ENCODE results near the gene HS3ST6.

- TF ChIP-seq CTCF (IDR thresholded peaks at IDR 0.05 in 2 of 3, conservative IDR thresholded peaks at IDR 0.05 in 1 of 3; ENCODE audit: borderline replicate concordance in 1 of 3, insufficient read depth in 1 of 3, low read depth in 2 of 3, low read length in 2 of 3): no peak
- no peak for TF ChIP-seq SP1 (IDR thresholded peaks at IDR 0.05; ENCODE audit: low read depth)
- TF ChIP-seq YY1 (IDR thresholded peaks at IDR 0.05; ENCODE audit: extremely low read depth, insufficient replicate concordance, low read depth, low read length): no peak
- TF ChIP-seq POLR2A (IDR thresholded peaks at IDR 0.05; ENCODE audit: borderline replicate concordance, extremely low read depth, insufficient read depth, insufficient read length): no peak
- TF ChIP-seq, protein P1, sequence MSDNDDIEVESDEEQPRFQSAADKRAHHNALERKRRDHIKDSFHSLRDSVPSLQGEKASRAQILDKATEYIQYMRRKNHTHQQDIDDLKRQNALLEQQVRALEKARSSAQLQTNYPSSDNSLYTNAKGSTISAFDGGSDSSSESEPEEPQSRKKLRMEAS (IDR thresholded peaks at IDR 0.05): no peak
- no peak for TF ChIP-seq ELF1 (IDR thresholded peaks at IDR 0.05; ENCODE audit: borderline replicate concordance, low read depth)
- TF ChIP-seq CEBPB (IDR thresholded peaks at IDR 0.05; ENCODE audit: low read depth): no peak
- no peak for TF ChIP-seq POLR2AphosphoS5 (IDR thresholded peaks at IDR 0.05; ENCODE audit: low read depth, low read length)
- TF ChIP-seq SIN3A (IDR thresholded peaks at IDR 0.05; ENCODE audit: low read depth): no peak
- TF ChIP-seq, protein P2, sequence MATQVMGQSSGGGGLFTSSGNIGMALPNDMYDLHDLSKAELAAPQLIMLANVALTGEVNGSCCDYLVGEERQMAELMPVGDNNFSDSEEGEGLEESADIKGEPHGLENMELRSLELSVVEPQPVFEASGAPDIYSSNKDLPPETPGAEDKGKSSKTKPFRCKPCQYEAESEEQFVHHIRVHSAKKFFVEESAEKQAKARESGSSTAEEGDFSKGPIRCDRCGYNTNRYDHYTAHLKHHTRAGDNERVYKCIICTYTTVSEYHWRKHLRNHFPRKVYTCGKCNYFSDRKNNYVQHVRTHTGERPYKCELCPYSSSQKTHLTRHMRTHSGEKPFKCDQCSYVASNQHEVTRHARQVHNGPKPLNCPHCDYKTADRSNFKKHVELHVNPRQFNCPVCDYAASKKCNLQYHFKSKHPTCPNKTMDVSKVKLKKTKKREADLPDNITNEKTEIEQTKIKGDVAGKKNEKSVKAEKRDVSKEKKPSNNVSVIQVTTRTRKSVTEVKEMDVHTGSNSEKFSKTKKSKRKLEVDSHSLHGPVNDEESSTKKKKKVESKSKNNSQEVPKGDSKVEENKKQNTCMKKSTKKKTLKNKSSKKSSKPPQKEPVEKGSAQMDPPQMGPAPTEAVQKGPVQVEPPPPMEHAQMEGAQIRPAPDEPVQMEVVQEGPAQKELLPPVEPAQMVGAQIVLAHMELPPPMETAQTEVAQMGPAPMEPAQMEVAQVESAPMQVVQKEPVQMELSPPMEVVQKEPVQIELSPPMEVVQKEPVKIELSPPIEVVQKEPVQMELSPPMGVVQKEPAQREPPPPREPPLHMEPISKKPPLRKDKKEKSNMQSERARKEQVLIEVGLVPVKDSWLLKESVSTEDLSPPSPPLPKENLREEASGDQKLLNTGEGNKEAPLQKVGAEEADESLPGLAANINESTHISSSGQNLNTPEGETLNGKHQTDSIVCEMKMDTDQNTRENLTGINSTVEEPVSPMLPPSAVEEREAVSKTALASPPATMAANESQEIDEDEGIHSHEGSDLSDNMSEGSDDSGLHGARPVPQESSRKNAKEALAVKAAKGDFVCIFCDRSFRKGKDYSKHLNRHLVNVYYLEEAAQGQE (IDR thresholded peaks at IDR 0.05; ENCODE audit: low read depth): no peak
- TF ChIP-seq JUND (IDR thresholded peaks at IDR 0.05): no peak
- TF ChIP-seq EZH2phosphoT487 (IDR thresholded peaks at IDR 0.05; ENCODE audit: borderline replicate concordance): no peak
- TF ChIP-seq ZNF274 (IDR thresholded peaks at IDR 0.05; ENCODE audit: low read depth, low read length): no peak
- no peak for TF ChIP-seq EGR1 (IDR thresholded peaks at IDR 0.05; ENCODE audit: low read depth)
Observed at GRCh38 chr16:1915732-1916639, 2.2 kb downstream of the HS3ST6 start.
